PC-9 (cell line): Measurements from ENCODE around the gene ITGAE. TPM values are rescaled to one million over a fixed set of nuclear protein-coding genes. Genes with fewer than 3 reads are reported as not detected.

Experiments
- BruUV-seq: library from RNA; stranded (reverse); fragments of 400-500 nt; replicated peaks from 2 replicates; lab custom pipeline; 2021; lab: Mats Ljungman, UMichigan
- CTCF ChIA-PET: fragments of 300-600 bp; sonication (Branson Sonifier 250); formaldehyde crosslinking; loops from one replicate; lab custom pipeline; 2022; ENCODE audit warnings: antibody characterized with exemption; lab: Charles Lee
- POLR2A ChIA-PET: fragments of 300-600 bp; sonication (Branson Sonifier 250); formaldehyde crosslinking; loops from one replicate; lab custom pipeline; 2022; ENCODE audit warnings: antibody characterized with exemption; ENCODE audit not compliant: unreplicated experiment; lab: Charles Lee
- DNase-seq, 2 experiments: peaks; one replicate each; pipeline versions ENCODE4 v3.0.0 to v3.0.0-alpha.2; 2015 to 2022; ENCODE audit warnings: mixed read lengths in 1 of 2
- H2AFZ ChIP-seq: fragments of 200-600 bp; sonication (generic); 2 replicates; pipeline ENCODE4 v1.8.1; 2017; ENCODE audit warnings: antibody characterized with exemption
- H3F3A ChIP-seq: fragments of 200-600 bp; sonication (generic); 2 replicates; pipeline ENCODE4 v1.8.1; 2017; ENCODE audit warnings: antibody characterized with exemption, mild to moderate bottlenecking, low read depth; ENCODE audit not compliant: insufficient read depth
- H3K27ac ChIP-seq: fragments of 200-600 bp; sonication (generic); 2 replicates; pipeline ENCODE4 v1.6.1; 2016; ENCODE audit warnings: mixed run types
- H3K27me3 ChIP-seq: fragments of 200-600 bp; sonication (generic); 2 replicates; pipeline ENCODE4 v1.6.1; 2016; ENCODE audit warnings: low read depth, mixed run types; ENCODE audit not compliant: insufficient read depth
- H3K36me3 ChIP-seq: fragments of 200-600 bp; sonication (generic); 2 replicates; pipeline ENCODE4 v1.6.1; 2016; ENCODE audit warnings: low read depth, mixed run types
- H3K4me1 ChIP-seq: fragments of 200-600 bp; sonication (generic); replicated peaks from 2 replicates; pipeline ENCODE4 v1.6.1; 2016; ENCODE audit warnings: mixed run types; ENCODE audit not compliant: insufficient read depth
- H3K4me2 ChIP-seq: fragments of 200-600 bp; sonication (generic); 2 replicates; pipeline ENCODE4 v1.6.1; 2017; ENCODE audit warnings: mixed run types
- H3K4me3 ChIP-seq: fragments of 200-600 bp; sonication (generic); 2 replicates; pipeline ENCODE4 v1.6.1; 2016; ENCODE audit warnings: mixed run types
- H3K79me2 ChIP-seq: fragments of 200-600 bp; sonication (generic); 2 replicates; pipeline ENCODE4 v1.6.1; 2017; ENCODE audit warnings: low read depth, mixed run types
- H3K9me2 ChIP-seq: fragments of 200-600 bp; sonication (generic); 2 replicates; pipeline ENCODE4 v1.8.1; 2017; ENCODE audit warnings: mild to moderate bottlenecking; ENCODE audit not compliant: insufficient read depth
- H3K9me3 ChIP-seq: fragments of 200-600 bp; sonication (generic); 2 replicates; pipeline ENCODE4 v1.8.1; 2016; ENCODE audit warnings: low read depth; ENCODE audit not compliant: insufficient read depth
- H4K20me1 ChIP-seq: fragments of 200-600 bp; sonication (generic); 2 replicates; pipeline ENCODE4 v1.8.1; 2017; ENCODE audit not compliant: insufficient read depth
- EZH2 ChIP-seq: fragments of 200-600 bp; sonication (generic); IDR thresholded peaks from 2 replicates; pipeline ENCODE4 v1.8.0; 2017; ENCODE audit warnings: antibody characterized with exemption, low read depth
- intact Hi-C: fragments of 100-400 bp; cut with micrococcal nuclease; formaldehyde crosslinking; loops from one replicate; pipeline ENCODE4 v1.10.0; 2022; ENCODE audit not compliant: unreplicated experiment
- total RNA-seq: library from RNA; stranded (reverse); gene quantifications from 2 replicates; pipeline ENCODE4 v1.2.3, GENCODE V29; 2021
- TF ChIP-seq, protein P1 (sequence below): fragments of 200-600 bp; sonication (generic); conservative IDR thresholded peaks from 2 replicates; pipeline ENCODE4 v1.6.1; 2017; ENCODE audit warnings: mixed run types, antibody characterized with exemption, mild to moderate bottlenecking, moderate library complexity

Gene ITGAE
- total RNA-seq, 1 experiment from 2014 or later, result 52.8 TPM

DNA sequence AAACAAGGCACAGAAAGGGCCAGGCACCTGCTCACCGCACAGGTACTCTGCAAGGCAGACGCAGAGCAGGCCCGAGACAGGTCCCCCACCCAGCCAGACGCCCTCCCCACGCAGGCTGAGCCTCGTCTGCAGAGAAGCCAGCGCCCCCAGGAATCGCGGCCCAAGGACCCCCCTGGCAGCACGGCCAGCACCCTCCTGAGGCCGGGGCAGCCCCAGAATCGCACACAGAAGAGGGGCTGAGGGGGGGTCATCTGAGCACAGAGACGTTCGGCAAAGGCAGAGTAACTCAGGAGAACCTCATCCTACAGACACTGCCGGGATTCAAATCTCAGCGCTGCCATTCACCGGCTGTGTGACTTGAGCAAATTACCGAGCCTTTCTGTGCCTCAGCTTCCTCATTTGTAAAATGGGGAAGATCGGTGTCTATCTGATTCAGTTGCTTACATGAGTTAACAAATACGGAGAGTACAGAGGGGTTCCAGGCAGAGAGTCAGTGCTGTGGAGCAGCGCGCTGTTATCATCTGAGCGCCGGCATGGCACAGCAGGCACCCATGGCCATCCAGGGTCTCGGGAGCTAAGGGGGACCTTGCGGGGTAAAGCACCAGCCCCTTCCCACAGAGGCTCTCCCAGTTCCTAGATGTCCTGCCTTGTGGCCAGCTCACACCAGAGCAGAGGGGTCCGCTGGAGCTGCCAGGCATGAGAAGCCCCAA is 122.0 kb downstream of the ITGAE start:
- Histone ChIP-seq H3K79me2 (no peaks in the 10 kb centered on the region), H2AFZ (no peak overlapping the region), H3K27me3 (no peaks in the 10 kb centered on the region), H3K4me1 (no peaks in the 10 kb centered on the region), H3K4me3 (no peak overlapping the region), H3F3A (peaks cover 11% of the 10 kb centered on the region; the same call in 1 of the 2 replicates), H3K9me2 (no peaks in the 10 kb centered on the region), H4K20me1 (no peaks in the 10 kb centered on the region; the same call in none of the 2 replicates), H3K9me3 (no peaks in the 10 kb centered on the region), H3K27ac (no peak overlapping the region), H3K36me3 (no peaks in the 10 kb centered on the region), H3K4me2 (no peak overlapping the region)
- no peak for DNase-seq
- intact Hi-C loops, result no loop called here
- ChIA-PET POLR2A (no interaction called here), CTCF (no interaction called here)
- TF ChIP-seq EZH2, result no peak
- TF ChIP-seq, protein P1, sequence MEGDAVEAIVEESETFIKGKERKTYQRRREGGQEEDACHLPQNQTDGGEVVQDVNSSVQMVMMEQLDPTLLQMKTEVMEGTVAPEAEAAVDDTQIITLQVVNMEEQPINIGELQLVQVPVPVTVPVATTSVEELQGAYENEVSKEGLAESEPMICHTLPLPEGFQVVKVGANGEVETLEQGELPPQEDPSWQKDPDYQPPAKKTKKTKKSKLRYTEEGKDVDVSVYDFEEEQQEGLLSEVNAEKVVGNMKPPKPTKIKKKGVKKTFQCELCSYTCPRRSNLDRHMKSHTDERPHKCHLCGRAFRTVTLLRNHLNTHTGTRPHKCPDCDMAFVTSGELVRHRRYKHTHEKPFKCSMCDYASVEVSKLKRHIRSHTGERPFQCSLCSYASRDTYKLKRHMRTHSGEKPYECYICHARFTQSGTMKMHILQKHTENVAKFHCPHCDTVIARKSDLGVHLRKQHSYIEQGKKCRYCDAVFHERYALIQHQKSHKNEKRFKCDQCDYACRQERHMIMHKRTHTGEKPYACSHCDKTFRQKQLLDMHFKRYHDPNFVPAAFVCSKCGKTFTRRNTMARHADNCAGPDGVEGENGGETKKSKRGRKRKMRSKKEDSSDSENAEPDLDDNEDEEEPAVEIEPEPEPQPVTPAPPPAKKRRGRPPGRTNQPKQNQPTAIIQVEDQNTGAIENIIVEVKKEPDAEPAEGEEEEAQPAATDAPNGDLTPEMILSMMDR, result no peak
- BruUV-seq, result no TSS peak

DNA sequence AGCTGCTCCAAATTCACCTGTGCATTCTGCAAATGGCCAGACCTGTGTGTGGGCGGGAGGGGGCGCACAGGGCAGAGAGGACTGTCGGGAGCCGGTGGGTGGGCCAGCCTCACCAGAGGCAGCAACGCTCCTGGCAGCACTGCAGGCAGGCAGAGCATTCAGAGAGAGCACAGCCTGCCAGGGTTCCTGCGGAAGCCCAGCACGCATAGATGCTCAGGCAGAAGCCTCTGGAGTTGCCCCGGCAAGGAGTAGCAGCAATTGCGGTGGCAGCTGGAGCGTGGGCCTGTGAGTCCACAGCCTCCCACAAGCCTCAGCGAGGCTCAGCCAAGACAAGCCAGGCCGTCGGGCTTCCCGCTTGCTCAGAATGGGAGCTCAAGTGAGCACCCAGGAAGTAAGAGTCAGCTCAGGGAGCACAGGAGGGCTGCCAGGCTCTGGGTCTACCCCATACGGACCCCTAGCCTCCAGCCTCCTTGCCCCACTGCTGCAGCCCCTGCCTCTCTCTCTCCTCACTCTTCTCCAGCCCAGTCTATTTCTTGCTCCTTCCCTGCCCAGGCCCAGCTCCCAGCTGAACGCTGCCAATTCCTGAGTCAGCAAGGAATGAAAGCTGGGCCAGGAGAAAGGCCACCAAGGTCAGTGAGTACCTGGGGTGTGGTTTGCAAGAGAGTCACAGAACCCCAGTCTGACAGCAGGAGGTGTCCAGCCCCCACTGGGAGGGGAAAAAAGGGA is 122.7 kb downstream of the ITGAE start:
- BruUV-seq, result no TSS peak
- Histone ChIP-seq H3K4me2 (no peak overlapping the region), H3K79me2 (no peaks in the 10 kb centered on the region), H3K4me3 (no peak overlapping the region), H3K36me3 (no peaks in the 10 kb centered on the region), H3K9me2 (no peaks in the 10 kb centered on the region), H3K27me3 (no peaks in the 10 kb centered on the region), H4K20me1 (no peaks in the 10 kb centered on the region; the same call in none of the 2 replicates), H3K27ac (no peak overlapping the region), H3K9me3 (no peaks in the 10 kb centered on the region), H3F3A (peaks cover 11% of the 10 kb centered on the region; the same call in 1 of the 2 replicates), H2AFZ (no peak overlapping the region), H3K4me1 (no peaks in the 10 kb centered on the region)
- TF ChIP-seq EZH2, result no peak
- TF ChIP-seq, protein P1, result no peak
- CTCF ChIA-PET, result no interaction called here
- POLR2A ChIA-PET, result no interaction called here
- DNase-seq, result no peak
- intact Hi-C loops, result no loop called here

DNA sequence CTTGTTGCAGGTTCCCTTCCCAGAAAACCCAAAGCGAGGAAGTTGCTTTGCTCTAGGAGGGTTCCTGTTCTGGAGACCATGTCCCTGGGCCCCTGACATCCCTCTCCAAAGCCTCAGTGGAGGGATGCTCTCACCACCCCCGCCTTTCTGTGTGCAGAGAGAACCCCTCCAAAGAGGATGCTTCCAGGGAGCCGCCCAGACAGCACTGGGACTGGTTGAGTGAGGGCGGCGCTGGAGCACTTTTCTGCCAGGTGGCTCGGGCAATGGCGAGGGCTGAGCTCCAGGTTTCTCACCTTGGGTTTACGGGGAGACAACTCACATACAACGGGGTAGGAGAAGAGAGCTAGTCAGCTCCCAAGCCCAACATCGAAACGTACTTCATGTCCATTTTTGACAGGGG is 125.1 kb downstream of the ITGAE start:
- intact Hi-C loops, result no loop called here
- Histone ChIP-seq H3K79me2 (peaks cover 9% of the 10 kb centered on the region; the same call in 1 of the 2 replicates), H4K20me1 (no peaks in the 10 kb centered on the region; the same call in none of the 2 replicates), H3K36me3 (no peaks in the 10 kb centered on the region), H3K4me2 (no peak overlapping the region), H3K9me3 (no peaks in the 10 kb centered on the region), H3K27me3 (no peaks in the 10 kb centered on the region), H3F3A (peaks cover 24% of the 10 kb centered on the region), H3K4me3 (no peak overlapping the region), H3K4me1 (no peaks in the 10 kb centered on the region), H2AFZ (no peak overlapping the region), H3K27ac (no peak overlapping the region), H3K9me2 (no peaks in the 10 kb centered on the region)
- no peak for TF ChIP-seq EZH2
- TF ChIP-seq, protein P1, result no peak
- DNase-seq, result no peak
- no TSS peak for BruUV-seq
- ChIA-PET POLR2A (no interaction called here), CTCF (no interaction called here)
